ENCODE measurements around the gene CNTNAP2. TPM values are rescaled to one million over a fixed set of nuclear protein-coding genes. Genes with fewer than 3 reads are reported as not detected.

Gene CNTNAP2
- total and polyA plus RNA-seq, 2 donors: 5.1 to 10.3 TPM

DNA sequence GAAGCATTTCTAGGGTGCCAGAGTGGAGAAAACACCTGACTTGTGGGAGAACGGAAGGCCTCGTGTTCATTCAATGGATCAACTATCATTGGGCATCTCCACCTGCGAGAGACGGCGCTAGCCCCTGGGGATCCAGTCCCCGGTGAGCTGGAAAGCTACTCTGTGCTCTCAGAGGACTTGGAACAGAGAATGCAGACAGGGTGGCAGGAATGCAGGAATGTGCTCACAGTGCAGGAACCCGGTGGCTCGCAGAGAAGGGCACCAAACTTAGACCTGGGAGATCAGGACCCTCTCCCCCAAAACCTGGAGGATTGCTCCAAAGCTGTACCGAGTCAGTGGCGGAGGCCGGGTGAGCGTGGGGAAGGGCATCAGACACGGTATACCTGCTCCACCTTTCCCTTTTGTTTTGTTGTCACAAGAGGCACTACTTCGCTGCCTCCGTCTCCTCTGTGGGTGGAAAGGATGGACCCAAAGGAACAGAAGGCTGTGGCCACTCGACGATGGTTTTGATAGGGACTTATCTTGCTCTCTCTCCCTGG is 1905.0 kb downstream of the CNTNAP2 start:
- Histone ChIP-seq H3K9me3 (ENCODE audit: control insufficient read depth in 2 of 2, insufficient read depth in 1 of 2, low read length in 1 of 2) (no peaks in the 10 kb centered on the region), H3K27ac (ENCODE audit: low read depth in 1 of 2, low read length in 1 of 2) (no peak overlapping the region), H3K4me3 (ENCODE audit: low read length in 2 of 2) (no peak overlapping the region), H3K4me1 (ENCODE audit: control insufficient read depth in 2 of 2, insufficient read depth in 2 of 2, low read length in 2 of 2) (no peaks in the 10 kb centered on the region), H3K27me3 (ENCODE audit: control insufficient read depth in 2 of 2, insufficient read depth in 1 of 2, low read length in 1 of 2) (no peaks in the 10 kb centered on the region), H3K36me3 (ENCODE audit: control insufficient read depth in 2 of 2, insufficient read depth in 2 of 2, low read length in 1 of 2) (no peaks in the 10 kb centered on the region)
- WGBS: 95% methylated on average over 17 of the region's 17 CpGs
- no peak for DNase-seq (ENCODE audit: low read depth in 6 of 9, low spot score in 9 of 9)

DNA sequence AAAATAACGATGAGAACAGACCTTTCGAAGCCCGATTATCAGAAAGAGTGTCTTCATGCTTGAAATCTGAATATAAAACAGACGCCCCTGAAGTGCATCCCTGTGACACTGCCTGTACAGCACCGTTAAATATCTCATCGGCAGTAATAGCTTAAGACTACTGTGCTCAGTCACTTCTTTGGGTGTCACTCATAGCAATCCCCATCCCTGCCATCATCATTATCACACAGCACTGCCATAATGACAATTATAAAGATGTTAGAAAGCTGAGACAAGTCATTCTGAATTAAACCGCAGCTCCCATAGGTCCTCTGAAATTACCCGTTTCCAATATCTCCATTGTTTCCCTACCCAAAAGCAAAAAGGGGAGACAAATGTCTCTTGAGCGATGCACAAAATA is 1906.2 kb downstream of the CNTNAP2 start:
- H3K27ac ChIP-seq (ENCODE audit: low read depth in 1 of 2, low read length in 1 of 2): no peak overlapping the region
- no peak overlapping the region for H3K4me3 ChIP-seq (ENCODE audit: low read length in 2 of 2)
- H3K4me1 ChIP-seq (ENCODE audit: control insufficient read depth in 2 of 2, insufficient read depth in 2 of 2, low read length in 2 of 2): no peaks in the 10 kb centered on the region
- DNase-seq (ENCODE audit: low read depth in 6 of 9, low spot score in 9 of 9): no peak
- H3K27me3 ChIP-seq (ENCODE audit: control insufficient read depth in 2 of 2, insufficient read depth in 1 of 2, low read length in 1 of 2): no peaks in the 10 kb centered on the region
- WGBS: 97% methylated on average over 9 of the region's 9 CpGs
- no peaks in the 10 kb centered on the region for H3K36me3 ChIP-seq (ENCODE audit: control insufficient read depth in 2 of 2, insufficient read depth in 2 of 2, low read length in 1 of 2)
- H3K9me3 ChIP-seq (ENCODE audit: control insufficient read depth in 2 of 2, insufficient read depth in 1 of 2, low read length in 1 of 2): no peaks in the 10 kb centered on the region

DNA sequence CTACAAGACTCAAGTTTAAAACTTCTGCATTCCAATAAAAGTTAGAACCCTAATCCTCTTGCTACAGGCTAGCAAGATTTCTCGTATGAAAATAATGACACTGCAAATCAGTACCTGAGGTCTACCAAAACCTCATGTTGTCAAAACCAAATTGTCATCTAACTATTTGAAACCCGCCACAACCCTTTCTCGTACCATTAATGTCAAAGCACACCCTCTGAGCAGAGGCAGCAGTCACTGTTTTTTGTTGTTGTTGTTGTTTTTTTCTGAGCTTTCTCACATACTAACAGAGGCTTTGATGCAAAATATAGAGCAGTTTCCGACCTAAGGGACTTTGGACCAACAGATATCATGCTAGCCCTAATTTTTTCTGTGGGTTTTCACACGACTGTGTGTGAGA is 1910.1 kb downstream of the CNTNAP2 start:
- no peak for DNase-seq (ENCODE audit: low read depth in 6 of 9, low spot score in 9 of 9)
- Histone ChIP-seq H3K36me3 (ENCODE audit: control insufficient read depth in 2 of 2, insufficient read depth in 2 of 2, low read length in 1 of 2) (no peaks in the 10 kb centered on the region), H3K4me1 (ENCODE audit: control insufficient read depth in 2 of 2, insufficient read depth in 2 of 2, low read length in 2 of 2) (no peaks in the 10 kb centered on the region), H3K4me3 (ENCODE audit: low read length in 2 of 2) (no peak overlapping the region), H3K27me3 (ENCODE audit: control insufficient read depth in 2 of 2, insufficient read depth in 1 of 2, low read length in 1 of 2) (no peaks in the 10 kb centered on the region), H3K27ac (ENCODE audit: low read depth in 1 of 2, low read length in 1 of 2) (no peak overlapping the region), H3K9me3 (ENCODE audit: control insufficient read depth in 2 of 2, insufficient read depth in 1 of 2, low read length in 1 of 2) (no peaks in the 10 kb centered on the region)
- 83% methylated on average over 5 of the region's 5 CpGs for WGBS

DNA sequence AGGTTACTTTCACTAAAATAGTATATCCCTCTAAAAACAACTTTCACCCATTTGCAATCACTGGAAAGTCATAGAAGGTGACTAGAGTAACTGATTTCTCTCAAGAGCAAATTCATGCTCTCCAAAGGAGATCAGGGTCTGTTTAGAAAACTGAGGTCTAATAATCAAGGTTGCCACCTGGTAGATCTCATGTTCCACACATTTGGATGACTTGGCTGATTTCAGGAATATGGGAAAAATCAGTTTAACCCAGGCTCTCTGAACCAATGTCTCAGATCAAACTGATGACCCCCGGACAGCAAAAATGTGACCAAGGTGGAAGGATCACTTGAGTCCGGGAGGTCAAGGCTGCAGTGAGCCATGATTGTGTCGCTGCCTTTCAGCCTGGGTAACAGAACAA is 1911.6 kb downstream of the CNTNAP2 start:
- no peaks in the 10 kb centered on the region for H3K36me3 ChIP-seq (ENCODE audit: control insufficient read depth in 2 of 2, insufficient read depth in 2 of 2, low read length in 1 of 2)
- no peaks in the 10 kb centered on the region for H3K27me3 ChIP-seq (ENCODE audit: control insufficient read depth in 2 of 2, insufficient read depth in 1 of 2, low read length in 1 of 2)
- H3K27ac ChIP-seq (ENCODE audit: low read depth in 1 of 2, low read length in 1 of 2): no peak overlapping the region
- H3K4me3 ChIP-seq (ENCODE audit: low read length in 2 of 2): no peak overlapping the region
- no peak for DNase-seq (ENCODE audit: low read depth in 6 of 9, low spot score in 9 of 9)
- no peaks in the 10 kb centered on the region for H3K9me3 ChIP-seq (ENCODE audit: control insufficient read depth in 2 of 2, insufficient read depth in 1 of 2, low read length in 1 of 2)
- H3K4me1 ChIP-seq (ENCODE audit: control insufficient read depth in 2 of 2, insufficient read depth in 2 of 2, low read length in 2 of 2): no peaks in the 10 kb centered on the region
- WGBS: 98% methylated on average over 3 of the region's 3 CpGs

DNA sequence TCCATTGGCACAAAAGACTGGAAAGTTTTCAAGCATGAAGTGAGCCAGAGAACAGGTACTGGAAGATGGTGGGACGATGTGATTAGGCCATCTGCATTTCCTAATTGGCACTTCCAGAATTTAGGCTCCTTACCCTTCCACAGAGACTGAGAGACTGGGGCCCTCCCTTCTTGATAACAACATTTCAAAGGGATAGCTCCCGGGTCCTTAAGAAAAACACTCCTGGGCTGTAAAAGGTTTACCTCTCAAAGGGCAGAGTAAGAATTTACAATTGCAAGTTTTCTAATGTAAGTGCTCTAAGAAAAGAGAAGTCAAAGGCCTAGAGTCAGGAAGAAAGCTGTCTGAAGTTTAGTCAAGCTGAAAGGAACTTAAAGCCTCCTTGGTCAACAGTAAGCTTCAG is 1914.4 kb downstream of the CNTNAP2 start:
- H3K27me3 ChIP-seq (ENCODE audit: control insufficient read depth in 2 of 2, insufficient read depth in 1 of 2, low read length in 1 of 2): no peaks in the 10 kb centered on the region
- no peaks in the 10 kb centered on the region for H3K9me3 ChIP-seq (ENCODE audit: control insufficient read depth in 2 of 2, insufficient read depth in 1 of 2, low read length in 1 of 2)
- H3K4me1 ChIP-seq (ENCODE audit: control insufficient read depth in 2 of 2, insufficient read depth in 2 of 2, low read length in 2 of 2): no peaks in the 10 kb centered on the region
- no peak for DNase-seq (ENCODE audit: low read depth in 6 of 9, low spot score in 9 of 9)
- no peaks in the 10 kb centered on the region for H3K36me3 ChIP-seq (ENCODE audit: control insufficient read depth in 2 of 2, insufficient read depth in 2 of 2, low read length in 1 of 2)
- 82% methylated on average over 2 of the region's 2 CpGs for WGBS
- H3K27ac ChIP-seq (ENCODE audit: low read depth in 1 of 2, low read length in 1 of 2): no peak overlapping the region
- no peak overlapping the region for H3K4me3 ChIP-seq (ENCODE audit: low read length in 2 of 2)

DNA sequence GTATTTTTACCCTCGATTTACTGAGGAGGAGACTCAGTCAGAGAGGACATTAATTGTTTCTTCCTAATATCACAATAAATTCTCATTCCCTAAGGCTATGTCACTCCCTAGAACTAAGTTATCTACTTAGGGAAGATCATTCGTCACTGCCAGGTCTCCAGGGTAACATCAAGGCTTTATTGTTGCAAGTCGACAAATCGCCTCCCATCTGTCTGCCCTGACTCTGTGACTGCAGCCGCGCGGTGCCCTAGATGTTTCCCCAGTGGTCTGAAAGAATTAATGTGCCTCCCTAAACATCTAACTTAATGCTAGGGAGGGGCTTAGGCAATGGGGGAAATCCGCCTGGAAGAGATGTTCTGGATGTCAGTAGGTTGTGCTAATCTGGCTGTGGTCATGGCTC is 1915.2 kb downstream of the CNTNAP2 start:
- Histone ChIP-seq H3K36me3 (ENCODE audit: control insufficient read depth in 2 of 2, insufficient read depth in 2 of 2, low read length in 1 of 2) (no peaks in the 10 kb centered on the region), H3K4me1 (ENCODE audit: control insufficient read depth in 2 of 2, insufficient read depth in 2 of 2, low read length in 2 of 2) (no peaks in the 10 kb centered on the region), H3K27ac (ENCODE audit: low read depth in 1 of 2, low read length in 1 of 2) (no peak overlapping the region), H3K27me3 (ENCODE audit: control insufficient read depth in 2 of 2, insufficient read depth in 1 of 2, low read length in 1 of 2) (no peaks in the 10 kb centered on the region), H3K9me3 (ENCODE audit: control insufficient read depth in 2 of 2, insufficient read depth in 1 of 2, low read length in 1 of 2) (no peaks in the 10 kb centered on the region), H3K4me3 (ENCODE audit: low read length in 2 of 2) (no peak overlapping the region)
- WGBS: 91% methylated on average over 8 of the region's 8 CpGs
- DNase-seq (ENCODE audit: low read depth in 6 of 9, low spot score in 9 of 9): no peak

DNA sequence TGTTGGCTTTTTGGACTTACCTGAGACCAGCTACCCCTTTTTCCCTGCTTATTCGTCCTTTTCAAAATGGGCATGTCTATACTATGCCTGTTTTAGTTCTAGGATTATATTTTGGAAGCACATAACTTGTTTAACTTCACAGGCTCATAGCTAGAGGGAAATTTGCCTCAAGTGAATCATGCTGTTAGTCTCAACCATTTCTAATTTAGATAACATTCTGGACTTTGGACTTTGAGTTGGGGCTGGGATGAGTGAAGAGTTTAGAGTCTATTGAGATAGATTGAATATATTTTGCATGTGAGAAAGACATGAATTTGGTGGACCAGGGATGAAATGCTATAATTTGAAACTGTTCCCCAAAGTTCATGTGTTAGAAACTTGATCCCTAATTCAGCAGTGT is 1919.3 kb downstream of the CNTNAP2 start:
- Histone ChIP-seq H3K36me3 (ENCODE audit: control insufficient read depth in 2 of 2, insufficient read depth in 2 of 2, low read length in 1 of 2) (no peaks in the 10 kb centered on the region), H3K27ac (ENCODE audit: low read depth in 1 of 2, low read length in 1 of 2) (no peak overlapping the region), H3K4me1 (ENCODE audit: control insufficient read depth in 2 of 2, insufficient read depth in 2 of 2, low read length in 2 of 2) (no peaks in the 10 kb centered on the region), H3K4me3 (ENCODE audit: low read length in 2 of 2) (no peak overlapping the region), H3K9me3 (ENCODE audit: control insufficient read depth in 2 of 2, insufficient read depth in 1 of 2, low read length in 1 of 2) (no peaks in the 10 kb centered on the region), H3K27me3 (ENCODE audit: control insufficient read depth in 2 of 2, insufficient read depth in 1 of 2, low read length in 1 of 2) (no peaks in the 10 kb centered on the region)
- DNase-seq (ENCODE audit: low read depth in 6 of 9, low spot score in 9 of 9): no peak
- 88% methylated on average over 1 of the region's 1 CpG for WGBS

DNA sequence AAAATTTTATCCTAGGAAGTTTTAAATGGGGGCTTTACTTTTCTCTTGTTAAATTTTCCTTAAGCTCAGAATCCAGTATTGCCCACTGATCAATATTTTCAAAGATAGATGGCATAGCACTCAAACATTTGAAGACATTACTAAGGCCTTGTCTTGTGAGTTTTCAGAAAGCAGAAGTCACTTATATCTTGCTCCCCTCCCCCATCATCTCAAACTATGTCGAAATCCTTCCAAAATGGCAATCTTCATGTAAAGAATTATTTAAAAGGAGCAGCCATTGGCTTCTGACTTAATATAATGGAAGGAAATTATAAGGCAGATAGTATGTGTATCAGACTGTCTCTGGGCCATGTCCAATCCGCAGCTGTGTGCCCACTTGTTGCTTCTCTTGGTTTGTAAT is 1920.4 kb downstream of the CNTNAP2 start:
- no peak for DNase-seq (ENCODE audit: low read depth in 6 of 9, low spot score in 9 of 9)
- H3K9me3 ChIP-seq (ENCODE audit: control insufficient read depth in 2 of 2, insufficient read depth in 1 of 2, low read length in 1 of 2): no peaks in the 10 kb centered on the region
- H3K4me3 ChIP-seq (ENCODE audit: low read length in 2 of 2): no peak overlapping the region
- H3K4me1 ChIP-seq (ENCODE audit: control insufficient read depth in 2 of 2, insufficient read depth in 2 of 2, low read length in 2 of 2): no peaks in the 10 kb centered on the region
- no peaks in the 10 kb centered on the region for H3K27me3 ChIP-seq (ENCODE audit: control insufficient read depth in 2 of 2, insufficient read depth in 1 of 2, low read length in 1 of 2)
- no peaks in the 10 kb centered on the region for H3K36me3 ChIP-seq (ENCODE audit: control insufficient read depth in 2 of 2, insufficient read depth in 2 of 2, low read length in 1 of 2)
- 91% methylated on average over 2 of the region's 2 CpGs for WGBS
- H3K27ac ChIP-seq (ENCODE audit: low read depth in 1 of 2, low read length in 1 of 2): no peak overlapping the region

DNA sequence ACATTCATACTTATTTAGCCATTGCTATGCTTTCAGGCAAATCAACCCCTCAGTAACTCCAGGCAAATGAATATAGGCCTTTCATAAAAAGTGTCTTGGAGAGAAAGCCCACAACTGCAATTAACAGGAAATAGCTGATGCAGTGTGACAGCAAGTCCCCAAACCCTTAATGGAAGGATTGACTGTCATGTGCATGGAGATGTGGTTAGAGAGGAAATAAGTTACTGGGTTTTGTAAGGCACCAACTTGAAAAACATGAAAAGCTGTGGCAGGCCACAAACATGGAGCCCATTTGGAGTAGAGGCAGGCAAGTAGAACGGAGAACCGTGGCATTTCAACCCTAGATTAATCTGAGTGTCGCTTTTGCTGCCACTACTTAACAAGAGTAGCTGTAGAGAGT is 1924.6 kb downstream of the CNTNAP2 start:
- Histone ChIP-seq H3K36me3 (ENCODE audit: control insufficient read depth in 2 of 2, insufficient read depth in 2 of 2, low read length in 1 of 2) (no peaks in the 10 kb centered on the region), H3K4me3 (ENCODE audit: low read length in 2 of 2) (no peak overlapping the region), H3K9me3 (ENCODE audit: control insufficient read depth in 2 of 2, insufficient read depth in 1 of 2, low read length in 1 of 2) (no peaks in the 10 kb centered on the region), H3K4me1 (ENCODE audit: control insufficient read depth in 2 of 2, insufficient read depth in 2 of 2, low read length in 2 of 2) (no peaks in the 10 kb centered on the region), H3K27ac (ENCODE audit: low read depth in 1 of 2, low read length in 1 of 2) (no peak overlapping the region), H3K27me3 (ENCODE audit: control insufficient read depth in 2 of 2, insufficient read depth in 1 of 2, low read length in 1 of 2) (no peaks in the 10 kb centered on the region)
- DNase-seq (ENCODE audit: low read depth in 6 of 9, low spot score in 9 of 9): no peak
- 79% methylated on average over 3 of the region's 3 CpGs for whole genome bisulfite sequencing
